Pancreas (tissue), 10 donors: Measurements from ENCODE around the gene AJUBA. TPM values are rescaled to one million over a fixed set of nuclear protein-coding genes. Genes with fewer than 3 reads are reported as not detected.

Source experiments
- ATAC-seq, 4 donors: fragments of 200-7000 bp; cut with Tn5 transposase; one replicate each; pipeline versions ENCODE4 v1.8.0 to v1.9.1; 2020; ENCODE audit warnings: mild to moderate bottlenecking in 4 of 4, moderate library complexity in 4 of 4
- DNase-seq, 6 donors: peaks; one replicate each; pipeline ENCODE4 v3.0.0-alpha.2; 2020
- FAIRE-seq: peaks from 2 replicates; lab custom pipeline; 2012; peaks lifted over from hg19 to GRCh38; lab: Jason Lieb, UNC
- H3K27ac ChIP-seq, 4 donors: fragments of 200-600 bp; sonication (generic); 1 replicate in 3 of 4; 2 replicates in 1 of 4; pipeline versions ENCODE4 v1.5.0 to v1.8.0; 2020
- H3K27me3 ChIP-seq, 4 donors: fragments of 200-600 bp; one replicate each; pipeline ENCODE4 v1.8.0; 2021
- H3K36me3 ChIP-seq, 3 donors: fragments of 200-600 bp; sonication (generic) in 1 of 3; one replicate each; pipeline versions ENCODE4 v1.5.0 to v1.8.0; 2020 to 2021
- H3K4me1 ChIP-seq, 3 donors: fragments of 200-600 bp; one replicate each; pipeline ENCODE4 v1.8.0; 2021
- H3K4me3 ChIP-seq, 4 donors: fragments of 200-600 bp; sonication (generic) in 2 of 4; one replicate each; pipeline versions ENCODE4 v1.5.0 to v1.8.0; 2020 to 2021
- H3K9me3 ChIP-seq, 4 donors: fragments of 200-600 bp; one replicate each; pipeline ENCODE4 v1.8.0; 2021
- CTCF ChIP-seq, 4 donors: fragments of 200-600 bp; sonication (generic) in 3 of 4; IDR thresholded peaks; one replicate each; pipeline versions ENCODE4 v1.5.0 to v1.8.0; 2021; ENCODE audit warnings: antibody characterized with exemption in 4 of 4
- WGBS, 2 donors: extraction: QIAGEN DNeasy Blood & Tissue Kit; methylation state at CpG; one replicate each; pipeline ENCODE4 v1.1.7; 2013; 5-methylcytosine and 5-hydroxymethylcytosine counted together
- intact Hi-C, 3 donors: fragments of 100-400 bp; cut with DNase I; formaldehyde crosslinking; loops; one replicate each; pipeline versions ENCODE4 v1.11.1 to v1.14.2; 2022
- polyA plus RNA-seq, 2 donors: library from polyadenylated mRNA; stranded (reverse); fragments of 200-250 nt; gene quantifications; one replicate each; pipeline ENCODE4 v1.2.3, GENCODE V29; 2013
- total RNA-seq, 6 donors: library from RNA; stranded (reverse); fragmentation: NEBNext Ultra II Directional in 4 of 6; extraction: Animal tissue kit (Norgen Biotek cat#: 25700) in 4 of 6; gene quantifications; one replicate each; pipeline versions ENCODE4 v1.2.1 to v1.2.4, GENCODE V29; 2021 to 2023
- donor health status: healthy with polysubstance abuse.
- donor health status: DM: no; HTN: no; CAD: no; lungs with moderate emphysema.
- donor health status: DM: no; HTN: no; CAD: no.
- donor health status: control.
- donor health status: control.
- donor health status: Bipolar disorder and iron deficiency.
- donor health status: DM: yes; HTN: yes; CAD: no.
- donor health status: DM: no; HTN: no; CAD: no.
- donor health status: DM: no; HTN: no; CAD: no.
- donor health status: DM: yes; HTN: yes; CAD: no.

The AJUBA gene
- total and polyA plus RNA-seq, 8 donors: 5.4 to 17.8 (median 9.1) TPM

- no peaks in the 10 kb centered on the region for H3K36me3 ChIP-seq
- FAIRE-seq: no peak
- intact Hi-C loops: loop anchor here in 2 of 3 donors (2.0 to 5.0 kb wide), 2 partner anchors 70 to 72 kb away; partner anchors contain the start of gene CDH24 (in 1 of the 2)
- no peak for DNase-seq
- ATAC-seq: no peak
- H3K4me3 ChIP-seq: no peak overlapping the region
- peaks cover 0 to 5% (median 0%) of the 10 kb centered on the region in 3 donors for H3K4me1 ChIP-seq
- WGBS, 2 donors: 71 to 74% methylated on average over 8 of the region's 8 CpGs
- no peak overlapping the region for H3K27ac ChIP-seq
- no peak for TF ChIP-seq CTCF (IDR thresholded peaks at IDR 0.05)
- no peaks in the 10 kb centered on the region for H3K27me3 ChIP-seq
- H3K9me3 ChIP-seq: no peaks in the 10 kb centered on the region
Measured at GRCh38 chr14:22987291-22987690, 4.9 kb upstream of the AJUBA start.

GRCh38 chr14:22986508-22987054 lies 4.2 kb upstream of the AJUBA start:
- Histone ChIP-seq H3K4me1 (peaks cover 0 to 5% (median 0%) of the 10 kb centered on the region in 3 donors), H3K27me3 (no peaks in the 10 kb centered on the region), H3K27ac (no peak overlapping the region), H3K9me3 (no peaks in the 10 kb centered on the region), H3K4me3 (no peak overlapping the region), H3K36me3 (no peaks in the 10 kb centered on the region)
- FAIRE-seq (no peak), DNase-seq (peak; percentile 75 to 92 (median 88)), ATAC-seq (peak; percentile 46 to 69 (median 65))
- WGBS, 2 donors: 18 to 22% methylated on average over 5 of the region's 5 CpGs
- intact Hi-C loops: loop anchor here in 2 of 3 donors (2.0 to 5.0 kb wide), 2 partner anchors 71 to 72 kb away; partner anchors contain the start of gene CDH24 (in 1 of the 2)
- peak; percentile 76 to 91 (median 84) for TF ChIP-seq CTCF (IDR thresholded peaks at IDR 0.05)

- ATAC-seq: no peak
- Histone ChIP-seq H3K9me3 (no peaks in the 10 kb centered on the region), H3K4me3 (no peak overlapping the region), H3K4me1 (peaks cover 0 to 5% (median 0%) of the 10 kb centered on the region in 3 donors), H3K36me3 (no peaks in the 10 kb centered on the region), H3K27me3 (no peaks in the 10 kb centered on the region), H3K27ac (no peak overlapping the region)
- intact Hi-C loops: loop anchor here in 2 of 3 donors (2.0 to 5.0 kb wide), 2 partner anchors 71 to 73 kb away; partner anchors contain the start of gene CDH24 (in 1 of the 2)
- no peak for FAIRE-seq
- whole genome bisulfite sequencing, 2 donors: 25 to 30% methylated on average over 2 of the region's 2 CpGs
- TF ChIP-seq CTCF (IDR thresholded peaks at IDR 0.05): no peak
- no peak for DNase-seq
Measured at GRCh38 chr14:22985894-22986507, 3.6 kb upstream of the AJUBA start.

GRCh38 chr14:22984959-22985658 lies 2.8 kb upstream of the AJUBA start:
- Histone ChIP-seq H3K4me3 (no peak overlapping the region), H3K27ac (no peak overlapping the region), H3K4me1 (peaks cover 0 to 9% (median 3%) of the 10 kb centered on the region in 3 donors), H3K36me3 (no peaks in the 10 kb centered on the region), H3K27me3 (no peaks in the 10 kb centered on the region), H3K9me3 (no peaks in the 10 kb centered on the region)
- DNase-seq (no peak), ATAC-seq (no peak), FAIRE-seq (no peak)
- intact Hi-C loops: loop anchor here in 1 of 3 donors (5.0 kb wide), 1 partner anchor 72 kb away; the partner anchor contains the start of gene CDH24
- 88 to 93% methylated on average over 6 of the region's 6 CpGs for WGBS, 2 donors
- no peak for TF ChIP-seq CTCF (IDR thresholded peaks at IDR 0.05)
